ENCODE data around the gene C20orf202.
"Not testable (repeated sequence)": the region's sequence is repeated elsewhere in the genome, so short reads cannot be mapped to it uniquely, and the experiment has no call there.

C20orf202 gene

GRCh38 chr20:1241456-1241855, 38.2 kb downstream of the C20orf202 start:
- no peaks in the 10 kb centered on the region for H3K4me1 Mint-ChIP-seq
- H3K36me3 Mint-ChIP-seq = no peaks in the 10 kb centered on the region
- peaks cover 30% of the 10 kb centered on the region for H3K27me3 Mint-ChIP-seq
- no peak overlapping the region for H3K4me3 Mint-ChIP-seq
- no peak overlapping the region for H3K27ac Mint-ChIP-seq
- no peak for ATAC-seq
- H3K9me3 Mint-ChIP-seq = no peaks in the 10 kb centered on the region

- no peaks in the 10 kb centered on the region for H3K9me3 Mint-ChIP-seq
Observed at GRCh38 chr20:1242099-1242498, 38.8 kb downstream of the C20orf202 start.

GRCh38 chr20:1242530-1242929, 39.3 kb downstream of the C20orf202 start:
- Mint-ChIP-seq H3K9me3 (no peaks in the 10 kb centered on the region), H3K4me3 (no peak overlapping the region), H3K27me3 (peaks cover 29% of the 10 kb centered on the region), H3K4me1 (no peaks in the 10 kb centered on the region), H3K36me3 (no peaks in the 10 kb centered on the region), H3K27ac (no peak overlapping the region)
- ATAC-seq = no peak

More at GRCh38 chr20:1242099-1242498, 38.8 kb downstream of the C20orf202 start:
- Mint-ChIP-seq H3K4me1 (no peaks in the 10 kb centered on the region), H3K4me3 (no peak overlapping the region), H3K27me3 (peaks cover 29% of the 10 kb centered on the region), H3K36me3 (no peaks in the 10 kb centered on the region), H3K27ac (no peak overlapping the region)
- no peak for ATAC-seq

GRCh38 chr20:1245578-1245977, 42.3 kb downstream of the C20orf202 start:
- Mint-ChIP-seq H3K27me3 (peaks cover 25% of the 10 kb centered on the region), H3K36me3 (no peaks in the 10 kb centered on the region), H3K4me1 (no peaks in the 10 kb centered on the region), H3K4me3 (no peak overlapping the region), H3K9me3 (no peaks in the 10 kb centered on the region), H3K27ac (no peak overlapping the region)
- ATAC-seq = no peak

- Mint-ChIP-seq H3K27me3 (peaks cover 3% of the 10 kb centered on the region), H3K4me3 (no peak overlapping the region), H3K27ac (no peak overlapping the region), H3K9me3 (peaks cover 4% of the 10 kb centered on the region), H3K4me1 (no peaks in the 10 kb centered on the region), H3K36me3 (no peaks in the 10 kb centered on the region)
- no peak for ATAC-seq
Observed at GRCh38 chr20:1247689-1248088, 44.4 kb downstream of the C20orf202 start.

- not testable (repeated sequence) for H3K27ac Mint-ChIP-seq, ATAC-seq, H3K9me3 Mint-ChIP-seq, H3K36me3 Mint-ChIP-seq, H3K4me1 Mint-ChIP-seq, H3K27me3 Mint-ChIP-seq, H3K4me3 Mint-ChIP-seq
Observed at GRCh38 chr20:1250282-1250681, 47.0 kb downstream of the C20orf202 start.

- ATAC-seq = no peak
- H3K27ac Mint-ChIP-seq = no peak overlapping the region
- H3K36me3 Mint-ChIP-seq = no peaks in the 10 kb centered on the region
- no peak overlapping the region for H3K4me3 Mint-ChIP-seq
- peaks cover 4% of the 10 kb centered on the region for H3K9me3 Mint-ChIP-seq
- no peaks in the 10 kb centered on the region for H3K4me1 Mint-ChIP-seq
- H3K27me3 Mint-ChIP-seq = peaks cover 9% of the 10 kb centered on the region
Observed at GRCh38 chr20:1252416-1252815, 49.2 kb downstream of the C20orf202 start.

GRCh38 chr20:1254254-1254653, 51.0 kb downstream of the C20orf202 start:
- H3K4me1 Mint-ChIP-seq = no peaks in the 10 kb centered on the region
- H3K27me3 Mint-ChIP-seq = peaks cover 9% of the 10 kb centered on the region
- H3K36me3 Mint-ChIP-seq = no peaks in the 10 kb centered on the region
- H3K27ac Mint-ChIP-seq = no peak overlapping the region
- no peak for ATAC-seq
- peaks cover 4% of the 10 kb centered on the region for H3K9me3 Mint-ChIP-seq
- no peak overlapping the region for H3K4me3 Mint-ChIP-seq

GRCh38 chr20:1255675-1256074, 52.4 kb downstream of the C20orf202 start:
- Mint-ChIP-seq H3K4me1 (no peaks in the 10 kb centered on the region), H3K9me3 (peaks cover 4% of the 10 kb centered on the region), H3K4me3 (no peak overlapping the region), H3K36me3 (no peaks in the 10 kb centered on the region), H3K27me3 (peaks cover 9% of the 10 kb centered on the region), H3K27ac (no peak overlapping the region)
- no peak for ATAC-seq
